Breast epithelium (tissue), 3 donors: ENCODE results near the gene EBF3.

Experiments
- POLR2A ChIP-seq: fragments of 450-650 bp; IDR thresholded peaks from one replicate; pipeline ENCODE4 v1.6.1; 2016; ENCODE audit warnings: antibody characterized with exemption, mild to moderate bottlenecking, moderate library complexity
- TF ChIP-seq, protein P1 (sequence below), 3 donors: fragments of 450-650 bp; IDR thresholded peaks; one replicate each; pipeline ENCODE4 v1.5.1; 2016 to 2017; ENCODE audit warnings: antibody characterized with exemption in 3 of 3, mild to moderate bottlenecking in 3 of 3, moderate library complexity in 3 of 3

DNA sequence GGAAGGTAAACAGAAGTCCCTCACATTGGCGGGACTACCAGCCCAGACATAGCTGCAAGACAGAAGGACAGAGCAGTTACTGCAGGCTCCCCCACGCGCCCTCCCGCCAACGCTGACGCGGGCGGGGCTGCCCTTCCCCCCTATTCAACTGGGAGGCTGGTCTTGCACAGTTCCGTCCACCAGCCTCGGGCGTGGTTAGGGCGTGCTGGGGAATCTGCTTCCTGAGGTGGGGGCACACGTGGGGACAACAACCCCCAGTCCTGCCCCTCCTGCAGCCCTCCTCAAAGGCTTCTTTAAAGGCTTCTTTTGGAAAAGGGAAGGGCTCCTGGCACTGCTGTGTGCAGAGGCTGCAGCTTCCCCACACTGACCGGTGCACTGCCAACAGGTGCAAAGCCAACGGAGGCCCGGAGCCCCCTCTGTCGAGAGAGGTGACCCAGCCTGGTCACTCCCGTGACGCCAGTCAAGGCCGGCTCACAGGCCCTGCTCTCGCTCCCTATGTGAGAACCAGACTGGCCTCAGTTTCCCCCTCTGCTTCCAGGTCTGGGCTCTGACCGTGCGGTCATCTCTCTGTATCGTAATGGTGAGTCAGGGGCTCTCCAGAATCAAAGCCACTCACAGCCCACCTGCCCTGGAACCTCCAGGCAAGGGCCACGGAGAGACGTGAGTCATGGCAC, 126.0 kb downstream of the EBF3 start:
- TF ChIP-seq POLR2A, result no peak
- TF ChIP-seq, protein P1, sequence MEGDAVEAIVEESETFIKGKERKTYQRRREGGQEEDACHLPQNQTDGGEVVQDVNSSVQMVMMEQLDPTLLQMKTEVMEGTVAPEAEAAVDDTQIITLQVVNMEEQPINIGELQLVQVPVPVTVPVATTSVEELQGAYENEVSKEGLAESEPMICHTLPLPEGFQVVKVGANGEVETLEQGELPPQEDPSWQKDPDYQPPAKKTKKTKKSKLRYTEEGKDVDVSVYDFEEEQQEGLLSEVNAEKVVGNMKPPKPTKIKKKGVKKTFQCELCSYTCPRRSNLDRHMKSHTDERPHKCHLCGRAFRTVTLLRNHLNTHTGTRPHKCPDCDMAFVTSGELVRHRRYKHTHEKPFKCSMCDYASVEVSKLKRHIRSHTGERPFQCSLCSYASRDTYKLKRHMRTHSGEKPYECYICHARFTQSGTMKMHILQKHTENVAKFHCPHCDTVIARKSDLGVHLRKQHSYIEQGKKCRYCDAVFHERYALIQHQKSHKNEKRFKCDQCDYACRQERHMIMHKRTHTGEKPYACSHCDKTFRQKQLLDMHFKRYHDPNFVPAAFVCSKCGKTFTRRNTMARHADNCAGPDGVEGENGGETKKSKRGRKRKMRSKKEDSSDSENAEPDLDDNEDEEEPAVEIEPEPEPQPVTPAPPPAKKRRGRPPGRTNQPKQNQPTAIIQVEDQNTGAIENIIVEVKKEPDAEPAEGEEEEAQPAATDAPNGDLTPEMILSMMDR (IDR thresholded peaks at IDR 0.05), result no peak
